DND-41 (cell line): Measurements from ENCODE around the gene ADD2.

Experiments
- ATAC-seq: fragments of 200-7000 bp; cut with Tn5 transposase; 3 replicates; pipeline ENCODE4 v1.9.1; 2021; ENCODE audit warnings: low read depth; ENCODE audit not compliant: insufficient read depth
- DNase-seq: peaks from one replicate; pipeline ENCODE4 v3.0.0-alpha.2; 2020
- H2AFZ ChIP-seq: 2 replicates; pipeline ENCODE4 v1.6.0; 2012; ENCODE audit warnings: low read depth, low read length
- H3K27ac ChIP-seq: 2 replicates; pipeline ENCODE4 v1.5.1; 2012; ENCODE audit warnings: low read length, inconsistent platforms
- H3K27me3 ChIP-seq: fragments of 200-600 bp; sonication (generic); 2 replicates; pipeline ENCODE4 v1.6.0; 2012; ENCODE audit warnings: low read length, mild to moderate bottlenecking, inconsistent platforms; ENCODE audit not compliant: insufficient read depth, poor library complexity
- H3K36me3 ChIP-seq: 2 replicates; pipeline ENCODE4 v1.5.1; 2012; ENCODE audit warnings: low read length, inconsistent platforms; ENCODE audit not compliant: insufficient read depth
- H3K4me1 ChIP-seq: 2 replicates; pipeline ENCODE4 v1.5.1; 2012; ENCODE audit warnings: mild to moderate bottlenecking, low read length; ENCODE audit not compliant: insufficient read depth
- H3K4me2 ChIP-seq: 2 replicates; pipeline ENCODE4 v1.6.0; 2012; ENCODE audit warnings: mild to moderate bottlenecking, moderate library complexity, low read length, inconsistent platforms; ENCODE audit not compliant: insufficient read depth
- H3K4me3 ChIP-seq, 2 experiments: fragments of 200-600 bp in 1 of 2; shearing (Covaris generic) in 1 of 2; 2 replicates each; pipeline ENCODE4 v1.5.1; 2012 to 2016; ENCODE audit warnings: inconsistent platforms in 2 of 2, low read length in 2 of 2, mild to moderate bottlenecking in 2 of 2, low read depth in 1 of 2, moderate library complexity in 1 of 2
- H3K79me2 ChIP-seq: 2 replicates; pipeline ENCODE4 v1.6.0; 2012; ENCODE audit warnings: low read length, inconsistent platforms; ENCODE audit not compliant: insufficient read depth
- H3K9ac ChIP-seq: 2 replicates; pipeline ENCODE4 v1.6.0; 2012; ENCODE audit warnings: low read depth, mild to moderate bottlenecking, inconsistent platforms, low read length, moderate library complexity
- H3K9me3 ChIP-seq: 2 replicates; pipeline ENCODE4 v1.5.1; 2012; ENCODE audit warnings: low read length, moderate library complexity, mild to moderate bottlenecking, inconsistent platforms; ENCODE audit not compliant: insufficient read depth, severe bottlenecking
- H4K20me1 ChIP-seq: 2 replicates; pipeline ENCODE4 v1.6.0; 2012; ENCODE audit warnings: low read length; ENCODE audit not compliant: insufficient read depth
- CTCF ChIP-seq: IDR thresholded peaks from 2 replicates; pipeline ENCODE4 v1.5.1; 2012; ENCODE audit warnings: borderline replicate concordance, low read length, moderate library complexity, mild to moderate bottlenecking; ENCODE audit not compliant: poor library complexity, severe bottlenecking; ENCODE audit errors: extremely low read depth
- EZH2 ChIP-seq: IDR thresholded peaks from 3 replicates; pipeline ENCODE4 v1.6.1; 2012; ENCODE audit warnings: borderline replicate concordance, low read depth, mild to moderate bottlenecking, moderate library complexity, low read length, inconsistent platforms; ENCODE audit not compliant: severe bottlenecking

The ADD2 gene

GRCh38 chr2:70756128-70756527 is 11.9 kb downstream of the ADD2 start:
- DNase-seq, result no peak

GRCh38 chr2:70753902-70754301 is 14.1 kb downstream of the ADD2 start:
- ATAC-seq (no peak), DNase-seq (no peak)
- H3K9ac ChIP-seq, result no peak overlapping the region
- no peaks in the 10 kb centered on the region for H3K79me2 ChIP-seq
- H3K4me1 ChIP-seq, result no peaks in the 10 kb centered on the region
- no peaks in the 10 kb centered on the region for H3K9me3 ChIP-seq
- H3K4me3 ChIP-seq, result no peak overlapping the region
- no peak overlapping the region for H2AFZ ChIP-seq
- TF ChIP-seq EZH2, result no peak
- no peak for TF ChIP-seq CTCF
- H4K20me1 ChIP-seq, result no peaks in the 10 kb centered on the region
- H3K36me3 ChIP-seq, result no peaks in the 10 kb centered on the region
- H3K4me2 ChIP-seq, result no peak overlapping the region
- H3K27me3 ChIP-seq, result peaks cover 15% of the 10 kb centered on the region
- no peak overlapping the region for H3K27ac ChIP-seq

More at GRCh38 chr2:70756128-70756527, 11.9 kb downstream of the ADD2 start:
- no peaks in the 10 kb centered on the region for H3K9me3 ChIP-seq
- H3K4me3 ChIP-seq, result no peak overlapping the region
- no peak overlapping the region for H3K27ac ChIP-seq
- ATAC-seq, result no peak
- peaks cover 19% of the 10 kb centered on the region for H3K27me3 ChIP-seq
- no peak overlapping the region for H3K4me2 ChIP-seq
- no peak overlapping the region for H2AFZ ChIP-seq
- TF ChIP-seq EZH2 (no peak), CTCF (no peak)
- H3K4me1 ChIP-seq, result no peaks in the 10 kb centered on the region
- no peaks in the 10 kb centered on the region for H3K36me3 ChIP-seq
- no peak overlapping the region for H3K9ac ChIP-seq
- H4K20me1 ChIP-seq, result no peaks in the 10 kb centered on the region
- no peaks in the 10 kb centered on the region for H3K79me2 ChIP-seq

- H2AFZ ChIP-seq, result no peak overlapping the region
- no peaks in the 10 kb centered on the region for H3K4me1 ChIP-seq
- no peak overlapping the region for H3K9ac ChIP-seq
- DNase-seq, result no peak
- no peaks in the 10 kb centered on the region for H3K79me2 ChIP-seq
- TF ChIP-seq EZH2, result no peak
- no peak overlapping the region for H3K27ac ChIP-seq
- no peaks in the 10 kb centered on the region for H3K36me3 ChIP-seq
- no peak overlapping the region for H3K4me3 ChIP-seq
- H4K20me1 ChIP-seq, result no peaks in the 10 kb centered on the region
- no peaks in the 10 kb centered on the region for H3K9me3 ChIP-seq
- H3K27me3 ChIP-seq, result peaks cover 19% of the 10 kb centered on the region
- ATAC-seq, result no peak
- no peak overlapping the region for H3K4me2 ChIP-seq
These were observed 15.0 kb downstream of the ADD2 start for GRCh38 chr2:70753031-70753430.

GRCh38 chr2:70752396-70752795 is 15.6 kb downstream of the ADD2 start:
- no peak for TF ChIP-seq EZH2
- no peak for TF ChIP-seq CTCF
- Histone ChIP-seq H3K4me3 (no peak overlapping the region), H3K27ac (no peak overlapping the region), H3K36me3 (no peaks in the 10 kb centered on the region), H3K27me3 (peaks cover 17% of the 10 kb centered on the region), H3K9me3 (no peaks in the 10 kb centered on the region), H3K9ac (no peak overlapping the region), H3K4me2 (no peak overlapping the region), H2AFZ (no peak overlapping the region), H3K79me2 (no peaks in the 10 kb centered on the region), H3K4me1 (no peaks in the 10 kb centered on the region), H4K20me1 (no peaks in the 10 kb centered on the region)
- ATAC-seq (no peak), DNase-seq (no peak)
